Endothelial cell of umbilical vein (primary cell): ENCODE results near the gene PGAM2. TPM values are rescaled to one million over a fixed set of nuclear protein-coding genes. Genes with fewer than 3 reads are reported as not detected.

Source experiments
- BruUV-seq: library from RNA; stranded (reverse); fragments of 400-500 nt; replicated peaks from 2 replicates; lab custom pipeline; 2021; lab: Mats Ljungman, UMichigan
- CTCF ChIA-PET: fragments of 300-600, 350-600 bp; sonication (Branson Sonifier 250); formaldehyde crosslinking; loops from one replicate; lab custom pipeline; 2021; ENCODE audit warnings: antibody characterized with exemption, inconsistent platforms; lab: Charles Lee
- POLR2A ChIA-PET: fragments of 300-600, 350-600 bp; sonication (Branson Sonifier 250); formaldehyde crosslinking; loops from one replicate; lab custom pipeline; 2021; ENCODE audit warnings: antibody characterized with exemption, inconsistent platforms; lab: Charles Lee
- DNase-seq: peaks from one replicate; pipeline ENCODE4 v3.0.0-alpha.2; 2011; ENCODE audit warnings: low read depth, low spot score
- FAIRE-seq: peaks from 2 replicates; lab custom pipeline; 2011; peaks lifted over from hg19 to GRCh38; lab: Jason Lieb, UNC
- H2AFZ ChIP-seq: 2 replicates; pipeline ENCODE4 v1.6.0; 2012; ENCODE audit warnings: low read depth, low read length, control low read depth, inconsistent platforms
- H3K27ac ChIP-seq: 2 replicates; pipeline ENCODE4 v1.5.1; 2011; ENCODE audit warnings: low read depth, mild to moderate bottlenecking, control low read depth, low read length, moderate library complexity; ENCODE audit not compliant: insufficient read depth
- H3K27me3 ChIP-seq, 2 experiments: 2 replicates each; pipeline versions ENCODE4 v1.6.0 to v1.6.1; 2011; ENCODE audit warnings: low read length in 2 of 2, mixed read lengths in 1 of 2; ENCODE audit not compliant: control insufficient read depth in 2 of 2, insufficient read depth in 2 of 2
- H3K36me3 ChIP-seq, 2 experiments: 2 replicates in 1 of 2; 3 replicates in 1 of 2; pipeline ENCODE4 v1.5.1; 2011; ENCODE audit warnings: low read length in 2 of 2, mild to moderate bottlenecking in 1 of 2, moderate library complexity in 1 of 2; ENCODE audit not compliant: control insufficient read depth in 2 of 2, insufficient read depth in 2 of 2; ENCODE audit errors: extremely low read depth in 1 of 2
- H3K4me1 ChIP-seq: 3 replicates; pipeline ENCODE4 v1.5.1; 2011; ENCODE audit warnings: mild to moderate bottlenecking, low read length; ENCODE audit not compliant: control insufficient read depth, insufficient read depth; ENCODE audit errors: extremely low read depth
- H3K4me2 ChIP-seq: 2 replicates; pipeline ENCODE4 v1.6.1; 2011; ENCODE audit warnings: low read length, control low read depth, mixed read lengths; ENCODE audit not compliant: insufficient read depth
- H3K4me3 ChIP-seq, 3 experiments: fragments of 200-600 bp in 1 of 3; sonication (generic), shearing (Covaris generic) in 1 of 3; replicated peaks in 1 of 3; 2 replicates each; pipeline ENCODE4 v1.5.1; 2011 to 2016; ENCODE audit warnings: control low read depth in 3 of 3, low read length in 3 of 3, mild to moderate bottlenecking in 2 of 3, inconsistent platforms in 1 of 3, low read depth in 1 of 3, moderate library complexity in 1 of 3; ENCODE audit not compliant: insufficient read depth in 1 of 3
- H3K79me2 ChIP-seq: 2 replicates; pipeline ENCODE4 v1.6.0; 2012; ENCODE audit warnings: low read length, inconsistent platforms; ENCODE audit not compliant: control insufficient read depth, insufficient read depth
- H3K9ac ChIP-seq: replicated peaks from 2 replicates; pipeline ENCODE3; 2011; ENCODE audit warnings: low read length, control low read depth; ENCODE audit not compliant: insufficient read depth; ENCODE audit errors: extremely low read depth
- H3K9me1 ChIP-seq: replicated peaks from 3 replicates; pipeline ENCODE4 v1.6.0; 2011; ENCODE audit warnings: mild to moderate bottlenecking, low read length; ENCODE audit not compliant: control insufficient read depth, insufficient read depth; ENCODE audit errors: extremely low read depth
- H3K9me3 ChIP-seq: replicated peaks from 2 replicates; pipeline ENCODE4 v1.5.1; 2012; ENCODE audit warnings: low read length, inconsistent platforms; ENCODE audit not compliant: control insufficient read depth, insufficient read depth
- H4K20me1 ChIP-seq: replicated peaks from 2 replicates; pipeline ENCODE3; 2011; ENCODE audit warnings: mild to moderate bottlenecking, low read length; ENCODE audit not compliant: control insufficient read depth, insufficient read depth; ENCODE audit errors: extremely low read depth
- CTCF ChIP-seq, 2 donors: IDR thresholded peaks; 1 replicate in 1 of 2; 2 replicates in 1 of 2; pipeline ENCODE4 v1.5.1; 2011; ENCODE audit warnings: low read length in 2 of 2, mild to moderate bottlenecking in 2 of 2, moderate library complexity in 2 of 2, control low read depth in 1 of 2, inconsistent platforms in 1 of 2, low read depth in 1 of 2; ENCODE audit not compliant: insufficient read depth in 1 of 2; ENCODE audit errors: extremely low read depth in 1 of 2
- EZH2 ChIP-seq: IDR thresholded peaks from 2 replicates; pipeline ENCODE4 v1.6.1; 2012; ENCODE audit warnings: borderline replicate concordance, low read depth, mild to moderate bottlenecking, moderate library complexity, low read length, inconsistent platforms; ENCODE audit not compliant: severe bottlenecking
- FOS ChIP-seq: IDR thresholded peaks from 2 replicates; pipeline ENCODE4 v1.6.1; 2011; ENCODE audit warnings: mild to moderate bottlenecking, low read length, moderate library complexity, borderline replicate concordance; ENCODE audit not compliant: insufficient read depth
- GATA2 ChIP-seq: IDR thresholded peaks from 2 replicates; pipeline ENCODE4 v1.7.0; 2011; ENCODE audit warnings: low read depth, mild to moderate bottlenecking, moderate library complexity, mixed read lengths, low read length; ENCODE audit not compliant: insufficient read length, insufficient read depth
- JUN ChIP-seq: IDR thresholded peaks from 2 replicates; pipeline ENCODE4 v1.6.1; 2011; ENCODE audit warnings: borderline replicate concordance, low read depth; ENCODE audit not compliant: insufficient read length, insufficient read depth
- MYC ChIP-seq: IDR thresholded peaks from one replicate; pipeline ENCODE4 v1.6.1; 2011; ENCODE audit warnings: mild to moderate bottlenecking, low read depth, low read length
- POLR2A ChIP-seq: IDR thresholded peaks from 2 replicates; pipeline ENCODE4 v1.6.1; 2012; ENCODE audit warnings: low read depth, mild to moderate bottlenecking, control low read depth, low read length
- POLR2AphosphoS5 ChIP-seq: IDR thresholded peaks from 2 replicates; pipeline ENCODE4 v1.6.1; 2012; ENCODE audit warnings: low read depth, mild to moderate bottlenecking, control low read depth, low read length, moderate library complexity; ENCODE audit not compliant: insufficient read depth
- dilution Hi-C: fragments of 300-500 bp; cut with MboI; formaldehyde crosslinking; loops from one replicate; pipeline ENCODE4 v1.15.0; 2019; ENCODE audit warnings: low sequenced_read_pairs; ENCODE audit not compliant: extremely low pct_ligation_motif_present
- intact Hi-C: fragments of 100-400 bp; cut with micrococcal nuclease; formaldehyde crosslinking; loops from one replicate; pipeline ENCODE4 v1.10.0; 2022
- polyA plus RNA-seq, 4 experiments: library from polyadenylated mRNA; depleted of rRNA in 3 of 4; stranded (reverse) in 3 of 4; unstranded in 1 of 4; fragments of >200 nt; gene quantifications; 2 replicates each; pipeline versions ENCODE4 v1.2.1 to v1.2.3, GENCODE V29; 2011 to 2012; ENCODE audit warnings: missing spikeins in 1 of 4
- total RNA-seq: library from RNA; stranded (reverse); gene quantifications from 2 replicates; pipeline ENCODE4 v1.2.3, GENCODE V29; 2021
- TF ChIP-seq, protein P1 (sequence below): IDR thresholded peaks from 2 replicates; pipeline ENCODE4 v1.6.1; 2011; ENCODE audit not compliant: insufficient read depth, insufficient read length

PGAM2 gene
- total and polyA plus RNA-seq, 2 donors (not counting 3 experiments of a cell fraction or from before 2014, with no cell fraction given), result 0.19 TPM; not detected in 1

DNA sequence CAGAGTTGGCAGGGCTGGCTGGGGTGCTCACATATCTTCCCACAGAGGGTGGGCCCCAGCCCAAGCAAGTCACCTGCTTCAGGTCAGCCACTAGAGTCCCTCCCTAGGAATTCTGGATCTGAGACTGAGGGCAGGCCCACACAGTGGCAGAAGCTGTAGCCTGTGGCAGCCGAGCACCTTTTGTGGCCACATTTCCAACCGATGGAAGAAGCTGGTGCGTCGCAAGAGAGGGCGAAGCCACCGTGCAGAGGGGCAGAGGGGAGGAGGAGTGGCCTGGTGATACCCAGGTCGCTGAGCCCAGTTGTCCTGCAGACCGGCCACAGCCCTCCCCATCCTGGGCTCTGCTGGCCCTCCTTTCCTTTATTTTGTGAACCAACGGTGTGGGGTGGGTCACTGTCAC lies 11.7 kb upstream of the PGAM2 start:
- H3K27me3 ChIP-seq, result no peaks in the 10 kb centered on the region
- dilution Hi-C loops, result no loop called here
- ChIA-PET CTCF (interaction anchor here (1.8 kb wide), 1 partner anchor 28 kb away, joined by 6 read pairs; the partner anchor contains the start of gene AEBP1), POLR2A (no interaction called here)
- no peak overlapping the region for H3K27ac ChIP-seq
- TF ChIP-seq, protein P1, sequence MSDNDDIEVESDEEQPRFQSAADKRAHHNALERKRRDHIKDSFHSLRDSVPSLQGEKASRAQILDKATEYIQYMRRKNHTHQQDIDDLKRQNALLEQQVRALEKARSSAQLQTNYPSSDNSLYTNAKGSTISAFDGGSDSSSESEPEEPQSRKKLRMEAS, result no peak
- TF ChIP-seq MYC (no peak), CTCF (IDR thresholded peaks at IDR 0.05; ENCODE audit: extremely low read depth in 1 of 2, insufficient read depth in 1 of 2, low read depth in 1 of 2, low read length in 2 of 2) (no peak), POLR2A (no peak), POLR2AphosphoS5 (no peak), EZH2 (no peak), GATA2 (no peak), FOS (no peak), JUN (no peak)
- no peaks in the 10 kb centered on the region for H3K9me3 ChIP-seq
- intact Hi-C loops, result no loop called here
- BruUV-seq, result no TSS peak
- no peaks in the 10 kb centered on the region for H4K20me1 ChIP-seq
- H3K4me1 ChIP-seq, result peaks cover 30% of the 10 kb centered on the region
- no peaks in the 10 kb centered on the region for H3K79me2 ChIP-seq
- H3K9ac ChIP-seq, result no peak overlapping the region
- H3K9me1 ChIP-seq, result no peaks in the 10 kb centered on the region
- no peak overlapping the region for H3K4me2 ChIP-seq
- H3K4me3 ChIP-seq, result no peak overlapping the region
- peaks cover 0 to 21% of the 10 kb centered on the region in 2 experiments for H3K36me3 ChIP-seq
- DNase-seq (no peak), FAIRE-seq (no peak)
- no peak overlapping the region for H2AFZ ChIP-seq
